SK-N-SH treated with all-trans-retinoic acid at 6 μM for 48 hours (cell line): ENCODE data around the gene DHX57.

ENCODE experiments used
- ARNTL ChIP-seq: fragments of 450-650 bp; formaldehyde crosslinking; IDR thresholded peaks from 2 replicates; pipeline ENCODE4 v1.5.0; 2020; ENCODE audit warnings: low read depth, mild to moderate bottlenecking, moderate library complexity, borderline replicate concordance
- BACH2 ChIP-seq: fragments of 250-450 bp; sonication (Bioruptor Pico); IDR thresholded peaks from 2 replicates; pipeline ENCODE4 v1.9.0; 2021; ENCODE audit warnings: mild to moderate bottlenecking, borderline replicate concordance
- CSDC2 ChIP-seq: fragments of 250-450 bp; sonication (Bioruptor Pico); IDR thresholded peaks from 2 replicates; pipeline ENCODE4 v1.5.0; 2020; ENCODE audit warnings: mild to moderate bottlenecking, moderate library complexity
- ESRRG ChIP-seq: fragments of 250-450 bp; sonication (Bioruptor Pico); IDR thresholded peaks from 2 replicates; pipeline ENCODE4 v1.6.1; 2021; ENCODE audit warnings: mild to moderate bottlenecking
- OSR1 ChIP-seq: fragments of 250-450 bp; sonication (Bioruptor Pico); IDR thresholded peaks from 2 replicates; pipeline ENCODE4 v1.8.0; 2022; ENCODE audit warnings: moderate library complexity, mild to moderate bottlenecking, inconsistent platforms
- RARB ChIP-seq: fragments of 250-450 bp; sonication (Bioruptor Pico); IDR thresholded peaks from 2 replicates; pipeline ENCODE4 v1.8.0; 2021; ENCODE audit warnings: mild to moderate bottlenecking, moderate library complexity
- SNAI2 ChIP-seq: fragments of 250-450 bp; sonication (Bioruptor Pico); IDR thresholded peaks from 2 replicates; pipeline ENCODE4 v1.5.0; 2020; ENCODE audit warnings: mild to moderate bottlenecking, moderate library complexity
- TOX ChIP-seq: fragments of 250-450 bp; sonication (Bioruptor Pico); IDR thresholded peaks from 2 replicates; pipeline ENCODE4 v1.8.0; 2021; ENCODE audit warnings: mild to moderate bottlenecking, moderate library complexity, borderline replicate concordance
- ZFP3 ChIP-seq: fragments of 250-450 bp; sonication (Bioruptor Pico); IDR thresholded peaks from 2 replicates; pipeline ENCODE4 v1.5.0; 2020; ENCODE audit warnings: mild to moderate bottlenecking, moderate library complexity
- ZFP30 ChIP-seq: fragments of 450-650 bp; formaldehyde crosslinking; IDR thresholded peaks from 2 replicates; pipeline ENCODE4 v1.5.0; 2022; ENCODE audit warnings: mild to moderate bottlenecking, moderate library complexity
- ZNF565 ChIP-seq: fragments of 450-650 bp; formaldehyde crosslinking; conservative IDR thresholded peaks from 2 replicates; pipeline ENCODE4 v1.5.0; 2020; ENCODE audit warnings: low read depth, mild to moderate bottlenecking, moderate library complexity
- TF ChIP-seq, protein P1 (sequence below): fragments of 250-450 bp; sonication (Bioruptor Pico); IDR thresholded peaks from 2 replicates; pipeline ENCODE4 v1.8.0; 2020; ENCODE audit warnings: mild to moderate bottlenecking, moderate library complexity, borderline replicate concordance
- TF ChIP-seq, protein P2 (sequence below): fragments of 250-450 bp; sonication (Bioruptor Pico); IDR thresholded peaks from 2 replicates; pipeline ENCODE4 v1.5.1; 2020; ENCODE audit warnings: low read depth, mild to moderate bottlenecking, moderate library complexity
- TF ChIP-seq, protein P3 (sequence below): fragments of 250-450 bp; sonication (Bioruptor Pico); IDR thresholded peaks from 2 replicates; pipeline ENCODE4 v1.5.1; 2021; ENCODE audit warnings: mild to moderate bottlenecking, moderate library complexity

DNA sequence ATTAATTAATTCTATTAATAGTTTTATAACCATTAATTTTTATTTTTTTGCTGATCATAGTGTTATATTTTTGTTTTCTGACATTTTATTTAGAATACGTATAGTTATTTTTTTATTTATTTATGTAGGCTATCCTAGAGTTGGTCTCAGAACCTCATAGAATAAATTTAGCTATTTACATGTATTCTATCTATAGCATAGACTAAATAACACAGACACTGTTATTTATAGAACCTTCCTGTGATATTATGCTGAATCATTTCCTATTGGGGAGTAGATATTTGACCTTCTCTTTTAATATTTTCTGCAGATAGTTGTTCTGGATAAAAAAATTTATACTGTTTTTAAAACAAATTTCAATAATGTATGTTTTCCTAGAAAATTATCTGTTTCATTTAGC lies 34.1 kb upstream of the DHX57 start:
- TF ChIP-seq CSDC2 (CRISPR knock-in tag) (no peak), SNAI2 (CRISPR knock-in tag) (no peak), ZFP3 (CRISPR knock-in tag) (no peak), TOX (CRISPR knock-in tag) (no peak), ZNF565 (CRISPR knock-in tag) (no peak), BACH2 (no peak), ESRRG (CRISPR knock-in tag) (no peak), OSR1 (CRISPR knock-in tag) (no peak), RARB (no peak), ZFP30 (CRISPR knock-in tag) (no peak), ARNTL (no peak)
- TF ChIP-seq, protein P1, sequence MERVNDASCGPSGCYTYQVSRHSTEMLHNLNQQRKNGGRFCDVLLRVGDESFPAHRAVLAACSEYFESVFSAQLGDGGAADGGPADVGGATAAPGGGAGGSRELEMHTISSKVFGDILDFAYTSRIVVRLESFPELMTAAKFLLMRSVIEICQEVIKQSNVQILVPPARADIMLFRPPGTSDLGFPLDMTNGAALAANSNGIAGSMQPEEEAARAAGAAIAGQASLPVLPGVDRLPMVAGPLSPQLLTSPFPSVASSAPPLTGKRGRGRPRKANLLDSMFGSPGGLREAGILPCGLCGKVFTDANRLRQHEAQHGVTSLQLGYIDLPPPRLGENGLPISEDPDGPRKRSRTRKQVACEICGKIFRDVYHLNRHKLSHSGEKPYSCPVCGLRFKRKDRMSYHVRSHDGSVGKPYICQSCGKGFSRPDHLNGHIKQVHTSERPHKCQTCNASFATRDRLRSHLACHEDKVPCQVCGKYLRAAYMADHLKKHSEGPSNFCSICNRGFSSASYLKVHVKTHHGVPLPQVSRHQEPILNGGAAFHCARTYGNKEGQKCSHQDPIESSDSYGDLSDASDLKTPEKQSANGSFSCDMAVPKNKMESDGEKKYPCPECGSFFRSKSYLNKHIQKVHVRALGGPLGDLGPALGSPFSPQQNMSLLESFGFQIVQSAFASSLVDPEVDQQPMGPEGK, result no peak
- TF ChIP-seq, protein P2, sequence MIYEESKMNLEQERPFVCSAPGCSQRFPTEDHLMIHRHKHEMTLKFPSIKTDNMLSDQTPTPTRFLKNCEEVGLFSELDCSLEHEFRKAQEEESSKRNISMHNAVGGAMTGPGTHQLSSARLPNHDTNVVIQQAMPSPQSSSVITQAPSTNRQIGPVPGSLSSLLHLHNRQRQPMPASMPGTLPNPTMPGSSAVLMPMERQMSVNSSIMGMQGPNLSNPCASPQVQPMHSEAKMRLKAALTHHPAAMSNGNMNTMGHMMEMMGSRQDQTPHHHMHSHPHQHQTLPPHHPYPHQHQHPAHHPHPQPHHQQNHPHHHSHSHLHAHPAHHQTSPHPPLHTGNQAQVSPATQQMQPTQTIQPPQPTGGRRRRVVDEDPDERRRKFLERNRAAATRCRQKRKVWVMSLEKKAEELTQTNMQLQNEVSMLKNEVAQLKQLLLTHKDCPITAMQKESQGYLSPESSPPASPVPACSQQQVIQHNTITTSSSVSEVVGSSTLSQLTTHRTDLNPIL (CRISPR knock-in tag), result no peak
- TF ChIP-seq, protein P3, sequence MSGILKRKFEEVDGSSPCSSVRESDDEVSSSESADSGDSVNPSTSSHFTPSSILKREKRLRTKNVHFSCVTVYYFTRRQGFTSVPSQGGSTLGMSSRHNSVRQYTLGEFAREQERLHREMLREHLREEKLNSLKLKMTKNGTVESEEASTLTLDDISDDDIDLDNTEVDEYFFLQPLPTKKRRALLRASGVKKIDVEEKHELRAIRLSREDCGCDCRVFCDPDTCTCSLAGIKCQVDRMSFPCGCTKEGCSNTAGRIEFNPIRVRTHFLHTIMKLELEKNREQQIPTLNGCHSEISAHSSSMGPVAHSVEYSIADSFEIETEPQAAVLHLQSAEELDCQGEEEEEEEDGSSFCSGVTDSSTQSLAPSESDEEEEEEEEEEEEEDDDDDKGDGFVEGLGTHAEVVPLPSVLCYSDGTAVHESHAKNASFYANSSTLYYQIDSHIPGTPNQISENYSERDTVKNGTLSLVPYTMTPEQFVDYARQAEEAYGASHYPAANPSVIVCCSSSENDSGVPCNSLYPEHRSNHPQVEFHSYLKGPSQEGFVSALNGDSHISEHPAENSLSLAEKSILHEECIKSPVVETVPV (CRISPR knock-in tag), result no peak
